Bone marrow (tissue), 2 donors: ENCODE results near the gene ZBTB48.

Experiments
- DNase-seq, 2 donors: peaks; one replicate each; lab custom pipeline; 2025; lab: John Stamatoyannopoulos, UW

Gene ZBTB48

DNA sequence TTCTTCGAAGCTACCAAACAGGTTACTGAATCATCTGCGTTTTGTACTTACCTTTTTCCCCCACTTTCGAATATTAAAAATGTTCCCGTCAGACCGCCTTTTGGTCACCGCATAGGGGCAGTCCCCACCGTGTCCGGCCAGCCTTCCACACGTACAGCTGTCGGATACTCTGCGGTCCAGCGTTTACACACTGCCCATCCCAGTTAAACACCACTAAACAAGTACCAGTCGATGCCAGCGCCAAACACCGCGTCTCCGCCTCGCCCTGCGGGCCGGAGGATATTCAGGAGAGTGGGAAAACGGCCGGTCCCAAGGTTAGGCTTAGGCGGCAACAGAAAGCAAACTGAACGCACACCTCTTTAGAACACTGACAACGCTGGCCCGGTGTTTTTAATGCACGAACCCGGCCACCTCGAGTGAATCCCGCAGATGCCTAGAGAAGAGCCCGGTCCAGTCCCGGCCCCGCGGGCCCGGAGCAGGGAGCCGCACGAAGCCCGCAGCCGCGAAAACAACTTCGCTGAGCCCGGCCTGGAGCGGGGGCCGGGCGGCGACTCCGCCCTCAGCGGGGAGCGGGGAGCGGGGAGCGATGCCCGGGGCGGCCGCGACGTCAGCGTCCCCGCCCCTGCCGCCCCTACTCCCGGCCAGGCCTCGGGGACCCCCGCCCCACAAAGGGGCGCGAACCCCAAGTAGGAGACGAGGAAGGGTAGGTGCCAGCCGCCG is 33.0 kb downstream of the ZBTB48 start:
- no peak for DNase-seq

DNA sequence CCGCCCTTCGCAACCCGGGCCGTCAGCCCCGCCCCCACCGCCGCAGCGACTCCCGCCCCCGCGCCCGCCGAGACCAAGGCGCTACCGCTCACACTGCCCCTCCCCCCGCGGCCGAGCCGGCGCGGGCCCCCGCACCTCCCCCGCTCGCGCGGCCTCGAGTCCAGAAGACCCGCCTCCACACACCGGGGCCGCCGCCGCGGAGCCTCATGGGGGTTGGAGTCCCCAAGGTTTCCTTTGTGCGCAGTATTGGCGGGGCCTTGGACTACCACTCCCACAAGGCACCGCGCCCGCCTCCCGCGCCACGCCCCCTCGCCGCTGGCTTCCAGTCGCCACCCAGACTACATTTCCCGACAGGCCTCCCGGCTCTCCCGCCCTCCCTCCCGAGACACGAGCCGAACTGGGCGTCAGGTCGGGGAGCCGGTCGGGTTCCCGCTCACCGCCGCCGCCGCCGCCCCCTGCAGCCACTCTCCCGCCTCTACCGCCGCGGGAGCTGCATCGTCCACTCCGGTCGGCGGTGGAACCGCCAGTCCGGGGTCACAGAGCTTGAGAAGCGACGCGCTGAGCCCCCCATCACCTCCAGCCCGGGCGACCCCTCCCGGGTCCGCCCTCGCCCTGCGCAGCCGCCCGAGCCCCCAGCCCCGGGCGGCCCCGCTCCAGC is 33.7 kb downstream of the ZBTB48 start, which contains the start of gene PHF13:
TSS of gene PHF13 (plus strand) at position 371 of the 658 bp plus-strand sequence. CDS start 336 bp downstream, outside the sequence.
- peak; percentile 95 to 97 for DNase-seq

DNA sequence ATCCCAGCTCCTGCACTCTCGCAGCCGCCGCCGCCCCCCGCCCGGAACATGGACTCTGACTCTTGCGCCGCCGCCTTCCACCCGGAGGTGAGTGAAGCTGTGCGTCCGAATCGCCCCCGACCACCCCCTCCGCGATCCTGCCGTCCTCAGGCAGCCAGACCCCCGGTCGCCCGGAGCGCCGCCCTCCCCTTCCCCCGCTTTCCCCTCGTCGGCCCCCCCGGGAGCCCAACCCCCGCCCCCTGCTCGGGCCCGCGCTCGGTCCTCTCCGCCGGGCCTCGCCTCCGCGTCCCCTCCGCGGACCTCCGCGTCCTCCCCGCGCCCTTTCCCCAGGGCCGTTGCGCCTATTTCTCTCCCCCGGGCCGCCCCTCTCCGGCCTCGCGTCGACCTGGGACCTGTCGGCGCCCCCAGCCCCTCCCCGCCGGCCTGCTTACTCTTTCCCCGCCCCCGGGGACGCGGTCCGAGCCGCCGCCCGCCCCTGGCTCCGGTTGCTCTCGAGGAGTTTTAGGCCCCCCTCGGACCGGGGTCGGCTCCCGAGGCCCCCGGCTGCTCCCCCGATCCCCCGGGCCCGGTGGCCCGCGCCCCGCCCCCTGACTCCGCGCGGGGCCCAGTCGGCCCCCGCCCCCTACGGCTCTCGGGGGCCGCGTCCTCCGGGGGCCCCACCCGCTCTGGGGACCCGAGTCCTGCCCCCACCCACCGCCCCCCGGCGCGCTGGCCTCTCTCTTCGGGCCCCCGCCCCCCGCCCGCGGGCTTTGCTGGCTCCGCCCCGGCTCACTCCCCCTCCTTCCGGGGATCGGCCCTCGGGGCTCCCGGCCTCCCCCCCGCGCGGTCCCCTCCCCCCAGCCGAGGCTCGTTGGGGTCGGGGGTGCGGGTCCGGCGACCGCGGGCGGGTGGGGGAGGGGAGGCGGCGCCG is 34.5 kb downstream of the ZBTB48 start:
- no peak for DNase-seq

DNA sequence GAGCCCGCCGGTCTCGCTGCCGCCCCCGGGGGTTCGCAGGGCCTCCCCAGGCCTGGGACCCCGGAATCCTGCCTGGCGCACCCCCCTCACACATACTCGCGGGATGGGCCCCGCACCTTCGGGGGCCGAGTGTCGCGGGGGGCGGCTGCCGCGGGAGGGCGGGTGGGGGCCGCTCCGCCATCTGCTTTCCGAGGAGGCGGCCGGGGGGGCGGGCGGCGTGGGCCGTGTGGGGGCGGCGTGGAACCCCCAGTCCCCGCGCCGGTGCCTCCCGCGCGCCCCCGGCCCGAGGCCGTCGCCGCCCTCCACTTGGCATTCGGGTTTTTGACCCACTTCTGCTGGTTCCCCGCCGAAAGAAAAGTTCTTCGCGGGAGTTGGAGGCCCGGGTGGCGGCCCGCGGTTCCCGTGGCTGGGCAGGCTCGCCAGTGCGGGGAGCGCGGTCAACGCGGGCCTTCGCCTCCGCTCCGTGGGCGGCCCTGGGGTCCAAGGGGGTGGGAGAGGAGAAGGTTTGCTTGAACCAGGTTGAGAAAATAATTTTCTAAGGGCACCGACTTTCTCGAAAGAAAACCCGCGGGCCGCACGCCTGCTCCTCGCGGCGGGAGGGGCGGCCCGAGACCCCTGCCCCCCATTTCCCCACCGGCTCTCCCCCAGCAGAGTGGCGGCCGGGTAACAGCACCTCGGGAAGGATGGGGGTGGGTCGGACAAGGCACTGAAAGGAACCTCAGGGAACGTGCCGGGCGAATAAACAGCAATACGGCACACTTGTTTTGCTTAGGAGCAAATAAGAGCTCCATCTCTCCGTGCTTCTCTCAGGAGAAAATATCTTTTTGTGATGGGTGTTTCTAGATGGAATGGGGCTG is 35.4 kb downstream of the ZBTB48 start:
- no peak for DNase-seq

DNA sequence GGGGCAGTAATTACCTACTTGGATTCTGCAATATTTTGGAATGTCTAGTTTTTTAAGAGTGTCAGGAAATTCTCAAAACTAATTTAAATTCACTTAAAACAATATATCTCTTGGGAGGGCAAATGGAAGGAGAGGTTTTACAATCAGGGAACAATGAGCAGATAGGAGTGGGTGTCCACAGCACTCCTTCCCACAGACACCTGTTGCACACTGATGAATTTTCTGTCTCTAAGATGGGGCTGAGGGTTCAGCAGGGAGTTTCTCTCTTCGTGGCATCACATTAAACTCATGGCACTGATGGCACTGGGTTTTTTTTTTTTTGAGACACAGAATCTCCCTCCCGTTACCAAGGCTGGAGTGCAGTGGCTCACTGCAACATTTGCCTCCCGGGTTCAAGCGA is 39.3 kb downstream of the ZBTB48 start:
- no peak for DNase-seq

DNA sequence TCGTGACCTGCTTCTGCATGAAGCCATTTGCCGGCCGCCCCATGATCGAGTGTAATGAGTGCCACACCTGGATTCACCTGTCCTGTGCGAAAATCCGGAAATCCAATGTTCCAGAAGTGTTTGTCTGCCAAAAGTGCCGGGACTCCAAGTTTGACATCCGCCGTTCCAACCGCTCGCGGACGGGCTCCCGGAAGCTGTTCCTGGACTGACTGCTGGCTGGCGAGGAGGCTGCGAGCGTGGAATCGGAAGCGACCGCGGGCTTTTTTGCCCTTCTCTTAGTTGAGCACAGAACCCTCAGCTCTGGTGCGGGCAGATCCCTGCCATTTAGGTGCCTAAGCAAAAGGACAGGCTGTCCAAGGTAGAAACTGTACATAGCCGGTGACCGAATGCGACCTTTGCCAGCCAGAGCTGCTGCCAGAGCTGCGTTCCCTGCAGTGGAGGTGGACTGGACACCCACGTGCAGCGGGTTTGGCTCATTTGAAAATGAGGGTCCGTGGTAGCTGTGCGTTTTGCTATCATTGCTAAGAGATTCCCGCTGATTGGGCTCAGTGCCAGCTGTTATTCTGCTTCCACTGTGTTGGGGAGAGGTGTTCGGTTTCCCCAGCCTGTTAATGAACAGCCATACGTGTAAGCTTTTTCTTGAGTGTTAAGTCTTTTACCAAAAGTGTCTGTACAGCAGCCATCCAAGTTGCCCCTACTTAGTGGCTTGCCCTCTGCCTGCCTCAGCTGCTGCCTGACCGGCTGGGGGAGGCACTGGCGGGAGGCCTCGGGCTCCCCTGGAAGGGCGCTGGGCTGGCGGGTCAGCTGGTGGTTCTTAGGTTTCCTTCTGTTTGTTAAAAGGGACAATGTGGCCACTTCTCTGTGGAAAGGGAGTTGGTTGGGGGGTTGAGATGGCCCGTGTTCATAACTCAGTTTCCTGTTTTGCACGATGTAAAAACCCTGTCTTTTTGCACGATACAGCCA is 41.9 kb downstream of the ZBTB48 start:
- DNase-seq: no peak

DNA sequence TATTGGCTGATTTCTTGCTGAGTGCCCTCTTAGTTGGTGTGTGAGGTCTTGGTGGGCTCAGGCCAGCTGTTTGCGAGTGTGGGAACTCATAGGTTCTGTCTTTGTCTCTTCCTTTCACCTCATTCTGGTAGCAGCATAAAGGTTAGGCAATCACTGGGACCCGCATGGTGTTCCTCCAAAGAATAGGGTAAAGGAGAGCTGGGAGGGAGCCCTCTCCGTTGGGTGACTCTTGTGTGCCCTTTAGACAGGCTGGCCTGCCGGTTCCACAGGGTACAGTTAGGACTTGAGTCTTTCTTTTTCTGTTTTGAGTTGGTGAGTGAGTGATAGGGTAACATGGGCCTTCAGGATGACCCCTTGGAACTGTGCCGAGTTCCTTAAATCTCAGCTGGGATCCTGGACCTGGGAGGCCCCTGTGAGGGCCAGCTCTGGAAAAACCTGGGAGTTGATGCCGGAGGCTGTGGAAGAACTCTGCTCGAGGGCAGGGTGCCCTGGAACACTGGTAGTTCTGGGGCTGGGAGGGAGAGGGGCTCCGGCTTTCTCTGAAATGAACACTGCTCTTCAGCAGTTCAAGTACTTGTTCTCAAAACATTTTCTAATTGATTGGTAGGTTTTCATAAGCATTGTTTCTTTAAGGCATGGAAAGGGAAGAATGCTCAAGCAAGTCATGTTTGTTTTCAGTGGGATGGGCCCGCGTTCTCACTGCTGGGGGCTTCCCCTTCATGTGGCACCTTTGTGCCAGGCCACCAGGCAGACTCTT is 42.8 kb downstream of the ZBTB48 start:
- no peak for DNase-seq

DNA sequence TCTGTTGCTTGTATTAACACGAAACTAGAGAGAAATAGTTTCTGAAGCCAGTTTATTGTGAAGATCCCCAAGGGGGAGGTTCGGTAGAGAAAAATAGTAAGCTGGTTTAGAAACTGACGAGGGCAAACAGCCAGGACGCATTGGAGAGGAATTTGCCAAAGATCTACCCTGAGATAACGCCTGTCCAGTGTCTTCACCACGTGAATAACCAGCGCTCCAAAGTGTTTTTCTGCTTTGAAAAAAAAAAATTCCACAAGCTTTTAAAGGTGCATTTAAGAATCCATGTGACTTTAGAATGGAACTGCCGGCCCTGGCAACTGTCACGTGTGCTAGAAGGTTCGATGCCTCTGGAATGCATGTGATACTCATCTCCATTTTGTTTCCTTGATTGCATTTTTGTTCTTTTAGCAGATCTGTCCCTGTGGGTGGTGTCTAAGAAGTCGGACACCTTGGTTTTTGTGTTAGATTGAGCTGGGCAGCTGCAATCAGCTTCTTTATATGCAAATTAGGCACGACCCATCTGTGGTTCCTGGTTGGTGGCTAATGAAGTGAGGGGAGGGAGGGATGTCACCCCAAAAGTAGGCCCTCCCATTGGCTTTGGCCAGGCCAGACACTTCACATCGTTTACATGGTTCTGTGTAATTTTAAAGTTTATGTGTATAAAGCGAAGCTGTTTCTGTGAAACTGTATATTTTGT is 43.6 kb downstream of the ZBTB48 start:
- DNase-seq: no peak

DNA sequence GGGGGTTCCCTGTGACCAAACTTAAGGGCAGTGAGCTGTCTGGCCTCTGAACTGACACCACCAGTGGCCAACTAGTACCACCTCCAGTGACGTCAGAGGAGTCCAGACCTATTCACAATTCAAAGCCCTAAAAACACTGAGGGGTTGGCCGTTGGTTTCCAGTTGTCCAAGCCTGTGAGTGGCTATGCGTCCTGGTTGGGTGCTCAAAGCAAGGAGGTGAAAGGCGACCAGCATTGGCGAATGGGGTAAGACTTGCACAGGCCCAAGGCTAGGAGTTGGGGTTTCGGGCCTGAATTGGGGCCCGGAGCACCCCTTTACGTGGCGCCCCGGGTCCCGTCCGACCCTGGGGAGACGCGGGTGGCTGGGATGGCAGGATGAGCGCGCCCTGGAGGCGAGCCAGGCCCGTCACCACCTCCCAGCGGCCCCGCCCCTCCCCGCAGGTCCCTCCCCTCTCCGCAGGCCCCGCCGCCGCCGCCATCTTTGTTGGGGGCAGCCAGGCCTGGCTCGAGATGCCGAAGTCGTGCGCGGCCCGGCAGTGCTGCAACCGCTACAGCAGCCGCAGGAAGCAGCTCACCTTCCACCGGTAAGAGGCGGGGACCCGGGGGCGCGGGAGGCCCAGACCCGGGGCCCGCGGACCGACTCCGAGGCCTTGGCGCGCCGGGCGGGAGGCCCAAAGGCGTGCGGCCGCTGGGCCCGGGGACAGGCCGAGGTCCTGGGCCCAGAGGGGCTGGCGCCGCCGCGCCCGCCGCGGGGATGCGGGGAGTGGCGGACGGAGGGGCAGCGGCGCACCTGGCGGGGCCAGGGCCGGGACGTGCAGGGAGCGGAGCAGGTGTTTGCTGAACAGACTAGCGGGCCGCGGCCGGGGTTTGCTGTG is 45.2 kb downstream of the ZBTB48 start, which contains the start of gene THAP3:
TSS of gene THAP3 (plus strand) at position 159 of the 874 bp plus-strand sequence. CDS start at position 510, 351 bp downstream.
- peak; percentile 61 to 69 for DNase-seq

DNA sequence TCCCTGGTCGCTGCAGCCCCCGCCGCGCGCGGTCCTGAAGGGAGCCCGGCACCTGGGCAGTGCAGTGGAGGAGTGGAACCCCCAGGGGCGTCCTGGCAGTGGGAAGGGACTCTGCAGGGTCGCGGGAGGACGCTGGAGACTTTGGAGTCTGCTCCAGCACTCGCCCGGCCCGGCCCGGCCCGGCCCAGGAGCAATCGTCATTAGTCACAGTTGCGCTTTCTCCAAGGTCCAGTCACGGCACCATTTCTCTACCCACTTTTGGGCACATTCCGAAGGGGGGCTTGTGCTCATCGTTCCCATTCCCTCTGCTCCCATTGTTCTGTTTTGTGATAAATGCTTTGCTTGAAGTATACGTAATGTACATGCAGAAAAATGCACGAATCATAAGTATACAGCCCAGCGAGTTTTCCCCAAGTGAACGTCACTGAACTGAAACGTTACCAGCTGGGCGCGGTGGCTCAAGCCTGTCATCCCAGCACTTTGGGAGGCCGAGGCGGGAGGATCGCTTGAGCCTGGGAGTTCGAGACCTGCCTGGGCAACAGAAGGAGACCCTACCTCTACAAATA is 45.9 kb downstream of the ZBTB48 start:
- no peak for DNase-seq

DNA sequence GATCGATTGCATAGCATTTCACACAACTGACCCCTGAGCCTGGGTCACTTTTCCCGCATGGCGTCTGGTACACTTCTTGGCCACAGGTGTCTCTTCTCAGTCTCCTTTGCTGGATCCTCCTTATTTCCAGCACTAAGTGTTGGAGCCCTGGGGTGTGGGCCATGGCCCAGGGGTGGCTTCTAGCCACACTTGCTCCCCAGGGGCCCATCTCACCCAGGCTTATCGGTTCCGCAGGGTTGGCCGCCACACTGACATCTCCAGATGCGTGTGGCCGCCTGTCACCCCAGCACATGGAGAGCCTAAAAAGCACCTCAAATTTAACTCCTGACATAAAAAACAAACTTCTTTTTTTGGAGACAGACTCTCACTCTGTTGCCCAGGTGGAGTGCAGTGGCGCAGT is 47.2 kb downstream of the ZBTB48 start:
- DNase-seq: no peak

DNA sequence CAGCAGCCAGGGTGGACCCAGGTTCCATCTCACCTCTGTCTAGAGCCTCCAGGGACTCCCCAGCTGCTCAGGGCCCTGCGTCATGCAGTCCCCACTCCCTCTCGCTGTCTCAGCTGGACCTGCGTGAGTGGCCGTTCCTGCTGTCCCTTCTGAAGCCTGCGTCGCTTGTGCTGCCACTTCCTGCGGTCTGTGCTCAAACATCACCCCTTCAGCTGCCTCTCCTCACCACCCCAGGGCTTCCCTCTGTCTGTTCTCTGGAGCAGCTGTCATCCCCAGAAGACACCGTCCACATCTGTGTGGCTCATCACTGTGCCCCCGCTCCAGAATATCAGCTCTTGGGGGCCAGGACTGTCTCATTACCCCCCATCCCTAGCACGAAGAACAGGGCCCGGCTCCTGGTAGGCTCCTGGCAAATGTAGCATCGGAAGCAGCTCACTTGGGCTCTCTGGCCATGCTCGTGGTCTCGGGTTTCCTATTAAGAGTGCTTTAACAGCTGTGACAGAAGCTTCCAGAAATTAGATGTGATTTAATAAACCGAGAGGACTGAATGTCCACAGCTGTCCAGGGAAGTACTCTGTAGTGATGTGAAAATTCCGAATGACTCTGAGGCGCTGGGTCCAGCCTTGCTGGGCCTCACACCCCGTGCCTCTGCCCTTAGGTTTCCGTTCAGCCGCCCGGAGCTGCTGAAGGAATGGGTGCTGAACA is 48.2 kb downstream of the ZBTB48 start:
- no peak for DNase-seq

DNA sequence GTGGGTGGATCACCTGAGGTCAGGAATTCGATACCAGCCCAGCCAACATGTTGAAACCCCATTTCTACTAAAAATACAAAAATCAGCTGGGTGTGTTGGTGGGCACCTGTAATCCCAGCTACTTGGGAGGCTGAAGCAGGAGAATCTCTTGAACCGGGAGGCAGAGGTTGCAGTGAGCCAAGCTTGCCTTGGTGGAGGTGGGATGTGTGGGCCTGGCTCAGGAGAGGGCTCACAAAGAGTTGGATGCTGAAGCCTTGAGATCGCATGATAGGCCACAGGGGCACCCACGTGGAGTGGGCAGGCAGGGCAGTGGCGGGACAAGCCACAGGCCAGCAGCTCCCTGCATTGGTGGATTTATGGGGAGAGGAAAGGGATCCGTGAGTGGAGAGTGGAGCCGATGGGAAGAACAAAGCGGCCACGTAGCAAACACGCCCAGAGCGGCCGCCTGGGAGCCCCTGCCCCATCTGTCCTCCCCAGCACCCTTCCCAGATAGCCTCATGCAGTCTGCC is 49.2 kb downstream of the ZBTB48 start:
- no peak for DNase-seq

DNA sequence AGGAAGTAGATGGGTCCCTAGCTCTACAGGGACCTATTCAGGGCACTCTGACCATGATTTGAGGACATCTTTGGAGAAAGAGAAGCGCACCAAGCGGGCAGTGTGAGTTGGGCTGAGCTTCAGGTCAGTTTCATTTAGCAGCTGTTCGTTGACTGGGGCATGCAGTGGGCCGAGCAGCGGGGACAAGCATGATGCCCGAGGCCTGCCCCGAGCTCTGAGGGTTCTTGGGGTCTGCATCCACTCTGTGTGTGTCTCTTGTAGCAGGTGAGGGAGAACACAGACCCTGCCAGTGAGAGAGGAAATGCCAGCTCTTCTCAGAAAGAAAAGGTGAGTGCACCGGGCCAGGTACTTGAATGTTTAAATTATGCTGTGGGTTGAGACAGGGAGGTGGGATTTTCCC is 50.2 kb downstream of the ZBTB48 start:
- no peak for DNase-seq

DNA sequence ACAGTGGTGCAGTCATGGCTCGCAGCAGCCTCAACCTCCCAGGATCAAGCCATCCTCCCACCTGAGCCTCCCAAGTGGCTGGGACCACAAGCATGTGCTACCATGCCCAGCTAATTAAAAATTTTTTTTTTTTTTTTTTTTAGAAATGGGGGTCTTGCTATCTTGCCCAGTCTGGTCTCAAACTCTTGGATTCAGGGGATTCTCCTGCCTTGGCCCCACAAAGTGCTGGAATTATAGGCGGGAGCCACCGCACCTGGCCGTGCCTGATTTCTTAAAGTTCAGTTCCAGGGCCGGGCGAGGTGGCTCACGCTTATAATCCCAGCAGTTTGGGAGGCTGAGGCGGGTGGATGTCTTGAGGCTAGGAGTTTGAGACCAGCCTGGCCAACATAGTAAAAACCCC is 51.3 kb downstream of the ZBTB48 start:
- DNase-seq: no peak

DNA sequence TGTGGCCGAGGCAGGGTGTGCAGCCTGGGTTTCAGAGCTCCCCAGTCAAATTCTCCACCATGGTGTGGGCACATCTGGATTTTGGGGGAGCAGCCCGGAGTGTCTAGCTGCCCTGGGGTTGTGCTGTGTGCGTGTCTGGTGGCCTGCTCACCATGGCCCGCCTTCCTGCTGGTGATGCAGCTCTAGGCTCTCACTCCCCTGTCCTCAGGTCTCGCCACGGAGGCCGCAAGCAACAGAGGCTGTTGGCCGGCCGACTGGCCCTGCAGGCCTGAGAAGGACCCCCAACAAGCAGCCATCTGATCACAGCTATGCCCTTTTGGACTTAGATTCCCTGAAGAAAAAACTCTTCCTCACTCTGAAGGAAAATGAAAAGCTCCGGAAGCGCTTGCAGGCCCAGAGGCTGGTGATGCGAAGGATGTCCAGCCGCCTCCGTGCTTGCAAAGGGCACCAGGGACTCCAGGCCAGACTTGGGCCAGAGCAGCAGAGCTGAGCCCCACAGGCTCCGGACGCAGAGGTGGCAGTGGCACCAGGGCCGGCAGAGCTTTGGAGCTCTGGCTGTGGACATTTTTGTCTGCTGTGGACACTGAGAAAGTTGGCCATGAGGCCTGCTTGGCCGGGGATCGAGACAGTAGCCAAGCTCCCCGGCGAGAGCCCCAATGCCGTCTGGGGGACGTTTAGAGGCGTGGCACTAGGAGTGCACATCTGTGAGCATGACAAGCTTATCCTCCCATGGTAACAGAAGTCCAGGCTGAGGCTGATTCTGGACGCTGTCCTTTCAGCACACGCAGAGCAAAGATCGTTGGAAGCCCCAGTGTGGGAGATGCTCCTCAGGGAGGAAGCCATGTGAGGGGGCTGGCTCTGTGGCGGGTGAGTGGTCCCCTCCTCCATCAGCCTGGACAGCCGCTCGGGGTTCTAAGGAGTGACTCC is 53.1 kb downstream of the ZBTB48 start:
- DNase-seq: no peak
